B cell (primary cell): Measurements from ENCODE around the gene ABR. TPM values are rescaled to one million over a fixed set of nuclear protein-coding genes. Genes with fewer than 3 reads are reported as not detected.

Source experiments
- ATAC-seq: fragments of 200-7000 bp; cut with Tn5 transposase; one replicate; pipeline ENCODE4 v1.10.0; 2021; ENCODE audit warnings: low read depth, mild to moderate bottlenecking, moderate number of reproducible peaks, moderate library complexity
- CTCF ChIA-PET: fragments of 350-600 bp; sonication (Branson Sonifier 250); formaldehyde crosslinking; loops from one replicate; lab custom pipeline; 2021; ENCODE audit warnings: antibody characterized with exemption, inconsistent platforms; lab: Charles Lee
- POLR2A ChIA-PET: fragments of 350-600 bp; sonication (Branson Sonifier 250); formaldehyde crosslinking; loops from one replicate; lab custom pipeline; 2021; ENCODE audit warnings: antibody characterized with exemption; lab: Charles Lee
- DNase-seq: peaks from one replicate; pipeline ENCODE4 v3.0.0; 2013
- H2AFZ ChIP-seq: 2 replicates; pipeline ENCODE4 v1.6.1; 2012; ENCODE audit warnings: mild to moderate bottlenecking, low read depth, low read length; ENCODE audit not compliant: insufficient read depth, poor library complexity, severe bottlenecking
- H3K27ac ChIP-seq, 2 donors: 1 replicate in 1 of 2; 2 replicates in 1 of 2; pipeline ENCODE4 v1.5.1; 2012 to 2013; ENCODE audit warnings: low read length in 2 of 2, mild to moderate bottlenecking in 2 of 2, moderate library complexity in 1 of 2
- H3K27me3 ChIP-seq, 4 experiments: fragments of 200-600 bp in 1 of 4; sonication (generic) in 1 of 4; replicated peaks in 1 of 4; 1 replicate in 2 of 4; 2 replicates in 2 of 4; pipeline versions ENCODE4 v1.6.1 to v1.7.0; 2013 to 2016; ENCODE audit warnings: low read length in 3 of 4, mild to moderate bottlenecking in 2 of 4, mixed read lengths in 1 of 4, moderate library complexity in 1 of 4; ENCODE audit not compliant: insufficient read depth in 4 of 4, control insufficient read depth in 3 of 4; ENCODE audit errors: control extremely low read depth in 1 of 4
- H3K36me3 ChIP-seq, 2 experiments: replicated peaks in 1 of 2; 1 replicate in 1 of 2; 2 replicates in 1 of 2; pipeline versions ENCODE4 v1.6.1 to v1.7.1; 2013; ENCODE audit warnings: low read length in 1 of 2; ENCODE audit not compliant: insufficient read depth in 2 of 2, control insufficient read depth in 1 of 2; ENCODE audit errors: control extremely low read depth in 1 of 2, extremely low read depth in 1 of 2
- H3K4me1 ChIP-seq, 2 donors: fragments of 200-600 bp in 1 of 2; sonication (generic) in 1 of 2; 1 replicate in 1 of 2; 2 replicates in 1 of 2; pipeline versions ENCODE4 v1.5.1 to v1.6.1; 2013 to 2017; ENCODE audit warnings: low read length in 2 of 2; ENCODE audit not compliant: control insufficient read depth in 2 of 2, insufficient read depth in 2 of 2
- H3K4me2 ChIP-seq: replicated peaks from 2 replicates; pipeline ENCODE3; 2012; ENCODE audit warnings: mild to moderate bottlenecking, low read depth, low read length; ENCODE audit not compliant: poor library complexity, severe bottlenecking
- H3K4me3 ChIP-seq, 5 experiments: fragments of 200-600 bp in 1 of 5; sonication (generic) in 1 of 5; 1 replicate in 3 of 5; 2 replicates in 2 of 5; pipeline versions ENCODE4 v1.5.1 to v1.7.0; 2011 to 2016; ENCODE audit warnings: low read length in 4 of 5, mild to moderate bottlenecking in 4 of 5, low read depth in 2 of 5, control low read depth in 1 of 5, moderate library complexity in 1 of 5; ENCODE audit not compliant: insufficient read depth in 1 of 5; ENCODE audit errors: control extremely low read depth in 1 of 5, extremely low read depth in 1 of 5
- H3K79me2 ChIP-seq: fragments of 200-600 bp; sonication (generic); one replicate; pipeline ENCODE4 v1.6.0; 2016; ENCODE audit warnings: low read length; ENCODE audit not compliant: control insufficient read depth, insufficient read depth
- H3K9ac ChIP-seq: fragments of 200-600 bp; sonication (generic); 2 replicates; pipeline ENCODE4 v1.6.1; 2017; ENCODE audit warnings: mild to moderate bottlenecking, low read length, moderate library complexity
- H3K9me3 ChIP-seq, 3 donors: one replicate each; pipeline versions ENCODE4 v1.6.1 to v1.7.1; 2013; ENCODE audit warnings: low read length in 2 of 3; ENCODE audit not compliant: control insufficient read depth in 2 of 3, insufficient read depth in 1 of 3; ENCODE audit errors: control extremely low read depth in 1 of 3
- H4K20me1 ChIP-seq: 2 replicates; pipeline ENCODE4 v1.6.0; 2012; ENCODE audit warnings: mild to moderate bottlenecking, low read length; ENCODE audit not compliant: insufficient read depth, control insufficient read depth, poor library complexity, severe bottlenecking
- H3K27ac Mint-ChIP-seq: one replicate; pipeline ENCODE4 v1.8.0; 2021; ENCODE audit warnings: mixed read lengths
- H3K27me3 Mint-ChIP-seq: one replicate; pipeline ENCODE4 v1.8.0; 2021; ENCODE audit warnings: mixed read lengths
- H3K4me1 Mint-ChIP-seq: one replicate; pipeline ENCODE4 v1.8.0; 2021; ENCODE audit warnings: mixed read lengths
- H3K4me3 Mint-ChIP-seq: one replicate; pipeline ENCODE4 v1.8.0; 2021; ENCODE audit warnings: mixed read lengths
- H3K9me3 Mint-ChIP-seq: one replicate; pipeline ENCODE4 v1.8.0; 2022; ENCODE audit warnings: mixed read lengths; ENCODE audit not compliant: insufficient read depth
- CTCF ChIP-seq: fragments of 200-600 bp; IDR thresholded peaks from one replicate; pipeline ENCODE4 v1.8.0; 2022; ENCODE audit warnings: antibody characterized with exemption, mild to moderate bottlenecking
- EZH2 ChIP-seq: IDR thresholded peaks from 2 replicates; pipeline ENCODE4 v1.6.1; 2012; ENCODE audit warnings: borderline replicate concordance, low read depth, mild to moderate bottlenecking, moderate library complexity, low read length; ENCODE audit not compliant: insufficient read depth, poor library complexity, severe bottlenecking
- WGBS: methylation state at CpG from one replicate; pipeline ENCODE4 v1.1.5; 2013; ENCODE audit warnings: missing lambda C conversion rate; ENCODE audit not compliant: insufficient coverage; 5-methylcytosine and 5-hydroxymethylcytosine counted together
- intact Hi-C: fragments of 100-400 bp; cut with micrococcal nuclease; formaldehyde crosslinking; loops from one replicate; pipeline ENCODE4 v1.10.0; 2022
- polyA plus RNA-seq: library from polyadenylated mRNA; depleted of rRNA; stranded (reverse); fragments of >200 nt; gene quantifications from 2 replicates; pipeline ENCODE4 v1.2.3, GENCODE V29; 2012
- total RNA-seq, 2 donors: library from RNA; stranded (reverse); fragments of 120-200 nt in 1 of 2; gene quantifications; 1 replicate in 1 of 2; 2 replicates in 1 of 2; pipeline versions ENCODE4 v1.2.3 to v1.2.4, GENCODE V29; 2013 to 2022

Gene ABR
- total and polyA plus RNA-seq, 2 donors (not counting 1 experiment from before 2014, with no cell fraction given): 79.8 to 262 TPM

GRCh38 chr17:1006054-1006453 is 173.7 kb downstream of the ABR start:
- DNase-seq: no peak

GRCh38 chr17:1005361-1005946 is 174.3 kb downstream of the ABR start:
- H4K20me1 ChIP-seq: peaks cover 10% of the 10 kb centered on the region
- Mint-ChIP-seq H3K27me3 (no peaks in the 10 kb centered on the region), H3K9me3 (no peaks in the 10 kb centered on the region), H3K27ac (peak overlapping the region; percentile 53), H3K4me3 (no peak overlapping the region), H3K4me1 (no peaks in the 10 kb centered on the region)
- H3K79me2 ChIP-seq: no peaks in the 10 kb centered on the region
- H3K4me2 ChIP-seq: no peak overlapping the region
- intact Hi-C loops: no loop called here
- H3K27ac ChIP-seq: no peak overlapping the region
- H3K4me1 ChIP-seq: no peaks in the 10 kb centered on the region
- POLR2A ChIA-PET: no interaction called here
- CTCF ChIA-PET: interaction anchor here (0.6 kb wide), 1 partner anchor 212 kb away, joined by 5 read pairs; no protein-coding TSS in a partner anchor
- no peak overlapping the region for H2AFZ ChIP-seq
- peaks cover 7 to 84% of the 10 kb centered on the region in 2 experiments for H3K36me3 ChIP-seq
- DNase-seq: no peak
- H3K27me3 ChIP-seq: no peaks in the 10 kb centered on the region
- TF ChIP-seq CTCF (no peak), EZH2 (no peak)
- WGBS: 39% methylated on average over 23 of the region's 23 CpGs
- H3K9ac ChIP-seq: no peak overlapping the region
- no peaks in the 10 kb centered on the region for H3K9me3 ChIP-seq
- ATAC-seq: no peak
- H3K4me3 ChIP-seq: no peak overlapping the region

More at GRCh38 chr17:1006054-1006453, 173.7 kb downstream of the ABR start:
- 79% methylated on average over 16 of the region's 16 CpGs for WGBS
- Histone ChIP-seq H3K9ac (no peak overlapping the region), H3K79me2 (no peaks in the 10 kb centered on the region), H3K27ac (no peak overlapping the region), H2AFZ (no peak overlapping the region), H3K4me3 (no peak overlapping the region), H3K4me2 (no peak overlapping the region), H3K36me3 (peaks cover 7 to 83% of the 10 kb centered on the region in 2 experiments), H3K27me3 (no peaks in the 10 kb centered on the region), H3K4me1 (no peaks in the 10 kb centered on the region), H3K9me3 (no peaks in the 10 kb centered on the region), H4K20me1 (peaks cover 10% of the 10 kb centered on the region)
- ChIA-PET CTCF (no interaction called here), POLR2A (no interaction called here)
- no peak for ATAC-seq
- no peak overlapping the region for H3K4me3 Mint-ChIP-seq
- H3K27ac Mint-ChIP-seq: no peak overlapping the region
- no peak for TF ChIP-seq EZH2
- no peaks in the 10 kb centered on the region for H3K9me3 Mint-ChIP-seq
- H3K4me1 Mint-ChIP-seq: no peaks in the 10 kb centered on the region
- intact Hi-C loops: no loop called here
- no peaks in the 10 kb centered on the region for H3K27me3 Mint-ChIP-seq
